Daoy (cell line): Measurements from ENCODE around the gene N4BP3. TPM values are rescaled to one million over a fixed set of nuclear protein-coding genes. Genes with fewer than 3 reads are reported as not detected.
"Not testable (repeated sequence)": the region's sequence is repeated elsewhere in the genome, so short reads cannot be mapped to it uniquely, and the experiment has no call there.

Experiments
- DNase-seq: peaks from one replicate; pipeline ENCODE4 v3.0.0-alpha.2; 2015; ENCODE audit warnings: low read depth
- total RNA-seq: library from RNA; depleted of rRNA; stranded (reverse); fragments of >200 nt; shearing (Covaris generic); gene quantifications from 2 replicates; pipeline ENCODE4 v1.2.3, GENCODE V29; 2014; rRNA removed

The N4BP3 gene
- 3.5 and 4.6 TPM in 2 replicates for total RNA-seq

GRCh38 chr5:178113141-178113787 lies at the start of gene N4BP3:
N4BP3 (plus strand) TSS chr5:178113532; CDS start chr5:178119584, 6,052 bp downstream.
- DNase-seq: peak; percentile 90

- no peak for DNase-seq
Measured at GRCh38 chr5:178067755-178068154, 45.6 kb upstream of the N4BP3 start.

GRCh38 chr5:178068293-178068692 lies 45.0 kb upstream of the N4BP3 start:
- DNase-seq: no peak

GRCh38 chr5:178069909-178070308 lies 43.4 kb upstream of the N4BP3 start:
- peak; percentile 73 for DNase-seq

- DNase-seq: no peak
Measured at GRCh38 chr5:178071108-178071507, 42.2 kb upstream of the N4BP3 start.

GRCh38 chr5:178072749-178073148 lies 40.6 kb upstream of the N4BP3 start:
- DNase-seq: no peak

- peak; percentile 82 for DNase-seq
Measured at GRCh38 chr5:178074266-178074952, 38.9 kb upstream of the N4BP3 start.

GRCh38 chr5:178076965-178077364 lies 36.4 kb upstream of the N4BP3 start:
- not testable (repeated sequence) for DNase-seq

- no peak for DNase-seq
Measured at GRCh38 chr5:178077751-178078150, 35.6 kb upstream of the N4BP3 start.

- peak; percentile 90 for DNase-seq
Measured at GRCh38 chr5:178078197-178079010, 34.9 kb upstream of the N4BP3 start.

GRCh38 chr5:178080056-178080455 lies 33.3 kb upstream of the N4BP3 start:
- DNase-seq: no peak

- DNase-seq: no peak
Measured at GRCh38 chr5:178080618-178081410, 32.5 kb upstream of the N4BP3 start.

- DNase-seq: no peak
Measured at GRCh38 chr5:178081571-178082243, 31.6 kb upstream of the N4BP3 start.

- DNase-seq: no peak
Measured at GRCh38 chr5:178083922-178084321, 29.4 kb upstream of the N4BP3 start.

- DNase-seq: no peak
Measured at GRCh38 chr5:178085316-178085715, 28.0 kb upstream of the N4BP3 start.

- peak; percentile 41 for DNase-seq
Measured at GRCh38 chr5:178086266-178086665, 27.1 kb upstream of the N4BP3 start.

- not testable (repeated sequence) for DNase-seq
Measured at GRCh38 chr5:178087199-178087598, 26.1 kb upstream of the N4BP3 start.

GRCh38 chr5:178090856-178091255 lies 22.5 kb upstream of the N4BP3 start:
- no peak for DNase-seq

- DNase-seq: no peak
Measured at GRCh38 chr5:178093134-178093533, 20.2 kb upstream of the N4BP3 start.

- DNase-seq: no peak
Measured at GRCh38 chr5:178094345-178094744, 19.0 kb upstream of the N4BP3 start.

- DNase-seq: no peak
Measured at GRCh38 chr5:178098685-178099084, 14.6 kb upstream of the N4BP3 start.
